Astrocyte (in vitro differentiated cells and primary cell): ENCODE results near the gene KCNA3.

ENCODE experiments used
- EZH2 ChIP-seq: IDR thresholded peaks from 2 replicates; pipeline ENCODE4 v1.6.1; 2012; ENCODE audit warnings: mild to moderate bottlenecking, low read length, inconsistent platforms; ENCODE audit not compliant: insufficient read depth
- TF ChIP-seq, protein P1 (sequence below): IDR thresholded peaks from 2 replicates; pipeline ENCODE4 v1.5.1; 2011; ENCODE audit warnings: low read depth, mild to moderate bottlenecking, inconsistent platforms, low read length, moderate library complexity; ENCODE audit not compliant: insufficient read depth

DNA sequence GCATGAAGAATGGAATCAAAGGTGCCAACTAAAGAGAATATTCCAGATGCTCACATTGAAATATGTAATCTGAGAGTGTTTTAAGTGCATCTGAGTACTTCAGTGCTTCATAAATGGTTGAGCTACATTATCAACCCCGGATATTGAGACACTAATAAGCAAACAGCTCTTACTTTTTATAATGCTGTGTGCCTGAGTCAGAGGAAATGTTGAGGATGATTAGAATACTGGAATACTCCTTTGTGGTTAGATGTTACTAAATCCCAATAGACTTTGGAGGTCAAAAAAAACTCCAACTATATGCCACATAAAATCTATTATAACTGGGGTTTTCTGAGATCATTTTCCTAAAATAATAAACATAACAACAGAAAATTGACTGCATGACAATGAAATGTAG lies 12.5 kb upstream of the KCNA3 start:
- TF ChIP-seq, protein P1, sequence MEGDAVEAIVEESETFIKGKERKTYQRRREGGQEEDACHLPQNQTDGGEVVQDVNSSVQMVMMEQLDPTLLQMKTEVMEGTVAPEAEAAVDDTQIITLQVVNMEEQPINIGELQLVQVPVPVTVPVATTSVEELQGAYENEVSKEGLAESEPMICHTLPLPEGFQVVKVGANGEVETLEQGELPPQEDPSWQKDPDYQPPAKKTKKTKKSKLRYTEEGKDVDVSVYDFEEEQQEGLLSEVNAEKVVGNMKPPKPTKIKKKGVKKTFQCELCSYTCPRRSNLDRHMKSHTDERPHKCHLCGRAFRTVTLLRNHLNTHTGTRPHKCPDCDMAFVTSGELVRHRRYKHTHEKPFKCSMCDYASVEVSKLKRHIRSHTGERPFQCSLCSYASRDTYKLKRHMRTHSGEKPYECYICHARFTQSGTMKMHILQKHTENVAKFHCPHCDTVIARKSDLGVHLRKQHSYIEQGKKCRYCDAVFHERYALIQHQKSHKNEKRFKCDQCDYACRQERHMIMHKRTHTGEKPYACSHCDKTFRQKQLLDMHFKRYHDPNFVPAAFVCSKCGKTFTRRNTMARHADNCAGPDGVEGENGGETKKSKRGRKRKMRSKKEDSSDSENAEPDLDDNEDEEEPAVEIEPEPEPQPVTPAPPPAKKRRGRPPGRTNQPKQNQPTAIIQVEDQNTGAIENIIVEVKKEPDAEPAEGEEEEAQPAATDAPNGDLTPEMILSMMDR, result no peak
- TF ChIP-seq EZH2, result no peak
